OCI-LY1 (cell line): ENCODE measurements around the gene ELK4.

Experiments used
- H2AFZ ChIP-seq: fragments of 200-600 bp; sonication (generic), shearing (Covaris generic); 2 replicates; pipeline ENCODE4 v1.6.0; 2014; ENCODE audit warnings: antibody characterized with exemption, mild to moderate bottlenecking, low read length
- H3F3A ChIP-seq: fragments of 200-600 bp; sonication (generic), shearing (Covaris generic); 2 replicates; pipeline ENCODE4 v1.6.0; 2014; ENCODE audit warnings: mild to moderate bottlenecking, antibody characterized with exemption, low read length, moderate library complexity; ENCODE audit not compliant: insufficient read depth
- H3K27ac ChIP-seq: fragments of 200-600 bp; sonication (generic); 2 replicates; pipeline ENCODE4 v1.5.1; 2014; ENCODE audit warnings: low read length, mixed run types, mild to moderate bottlenecking, low read depth; ENCODE audit not compliant: poor library complexity, severe bottlenecking
- H3K27me3 ChIP-seq: fragments of 200-600 bp; sonication (generic); 2 replicates; pipeline ENCODE4 v1.6.0; 2014; ENCODE audit warnings: antibody characterized with exemption, mild to moderate bottlenecking, low read length, moderate library complexity; ENCODE audit not compliant: insufficient read depth
- H3K36me3 ChIP-seq: fragments of 200-600 bp; sonication (generic); 2 replicates; pipeline ENCODE4 v1.6.1; 2014; ENCODE audit warnings: mild to moderate bottlenecking, antibody characterized with exemption, low read length, moderate library complexity, mixed read lengths; ENCODE audit not compliant: insufficient read depth
- H3K4me1 ChIP-seq: fragments of 200-600 bp; sonication (generic); 2 replicates; pipeline ENCODE4 v1.5.1; 2014; ENCODE audit warnings: mild to moderate bottlenecking, low read length, moderate library complexity; ENCODE audit not compliant: insufficient read depth, severe bottlenecking
- H3K4me2 ChIP-seq: fragments of 200-600 bp; sonication (generic), shearing (Covaris generic); 2 replicates; pipeline ENCODE4 v1.6.1; 2014; ENCODE audit warnings: low read length
- H3K4me3 ChIP-seq: fragments of 200-600 bp; sonication (generic); 2 replicates; pipeline ENCODE4 v1.5.1; 2014; ENCODE audit warnings: low read length, low read depth, mild to moderate bottlenecking, mixed read lengths; ENCODE audit not compliant: poor library complexity, severe bottlenecking
- H3K79me2 ChIP-seq: fragments of 200-600 bp; shearing (Covaris generic); 2 replicates; pipeline ENCODE4 v1.6.1; 2016; ENCODE audit warnings: mixed run types, low read length, mixed read lengths; ENCODE audit not compliant: insufficient read depth
- H3K9ac ChIP-seq: fragments of 200-600 bp; sonication (generic), shearing (Covaris generic); 2 replicates; pipeline ENCODE4 v1.6.1; 2014; ENCODE audit warnings: mild to moderate bottlenecking, low read length, mixed read lengths
- H3K9me2 ChIP-seq: fragments of 200-600 bp; sonication (generic), shearing (Covaris generic); 2 replicates; pipeline ENCODE4 v1.6.1; 2014; ENCODE audit warnings: low read depth, mild to moderate bottlenecking, low read length, mixed read lengths
- H3K9me3 ChIP-seq: fragments of 200-600 bp; shearing (Covaris generic); 2 replicates; pipeline ENCODE4 v1.6.1; 2014; ENCODE audit warnings: low read length, mixed read lengths
- H4K20me1 ChIP-seq: fragments of 200-600 bp; sonication (generic), shearing (Covaris generic); 2 replicates; pipeline ENCODE4 v1.6.0; 2016; ENCODE audit warnings: mild to moderate bottlenecking, low read length; ENCODE audit not compliant: insufficient read depth
- EZH2 ChIP-seq: fragments of 200-600 bp; sonication (generic), shearing (Covaris generic); IDR thresholded peaks from 2 replicates; pipeline ENCODE4 v1.8.0; 2017; ENCODE audit warnings: borderline replicate concordance, mixed run types, mild to moderate bottlenecking, antibody characterized with exemption, low read length, moderate library complexity, mixed read lengths
- TF ChIP-seq, protein P1 (sequence below): fragments of 200-600 bp; sonication (generic), shearing (Covaris generic); IDR thresholded peaks from 2 replicates; pipeline ENCODE4 v1.5.1; 2017; ENCODE audit warnings: mild to moderate bottlenecking, antibody characterized with exemption, low read length, moderate library complexity, mixed read lengths

ELK4 gene

GRCh38 chr1:205619376-205619775 is 12.4 kb downstream of the ELK4 start:
- Histone ChIP-seq H3K36me3 (peaks cover 84% of the 10 kb centered on the region), H3K4me3 (no peak overlapping the region), H3K9me3 (no peaks in the 10 kb centered on the region), H2AFZ (no peak overlapping the region), H3K9ac (no peak overlapping the region), H4K20me1 (no peaks in the 10 kb centered on the region), H3K27ac (no peak overlapping the region), H3K4me1 (peaks cover 5% of the 10 kb centered on the region), H3K79me2 (peaks cover 9% of the 10 kb centered on the region), H3F3A (no peaks in the 10 kb centered on the region; the same call in 1 of the 2 replicates), H3K4me2 (no peak overlapping the region), H3K27me3 (no peaks in the 10 kb centered on the region), H3K9me2 (no peaks in the 10 kb centered on the region)
- TF ChIP-seq, protein P1, sequence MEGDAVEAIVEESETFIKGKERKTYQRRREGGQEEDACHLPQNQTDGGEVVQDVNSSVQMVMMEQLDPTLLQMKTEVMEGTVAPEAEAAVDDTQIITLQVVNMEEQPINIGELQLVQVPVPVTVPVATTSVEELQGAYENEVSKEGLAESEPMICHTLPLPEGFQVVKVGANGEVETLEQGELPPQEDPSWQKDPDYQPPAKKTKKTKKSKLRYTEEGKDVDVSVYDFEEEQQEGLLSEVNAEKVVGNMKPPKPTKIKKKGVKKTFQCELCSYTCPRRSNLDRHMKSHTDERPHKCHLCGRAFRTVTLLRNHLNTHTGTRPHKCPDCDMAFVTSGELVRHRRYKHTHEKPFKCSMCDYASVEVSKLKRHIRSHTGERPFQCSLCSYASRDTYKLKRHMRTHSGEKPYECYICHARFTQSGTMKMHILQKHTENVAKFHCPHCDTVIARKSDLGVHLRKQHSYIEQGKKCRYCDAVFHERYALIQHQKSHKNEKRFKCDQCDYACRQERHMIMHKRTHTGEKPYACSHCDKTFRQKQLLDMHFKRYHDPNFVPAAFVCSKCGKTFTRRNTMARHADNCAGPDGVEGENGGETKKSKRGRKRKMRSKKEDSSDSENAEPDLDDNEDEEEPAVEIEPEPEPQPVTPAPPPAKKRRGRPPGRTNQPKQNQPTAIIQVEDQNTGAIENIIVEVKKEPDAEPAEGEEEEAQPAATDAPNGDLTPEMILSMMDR = no peak
- no peak for TF ChIP-seq EZH2

GRCh38 chr1:205616563-205617293 is 15.1 kb downstream of the ELK4 start:
- no peak overlapping the region for H3K4me2 ChIP-seq
- no peaks in the 10 kb centered on the region for H3K9me2 ChIP-seq

DNA sequence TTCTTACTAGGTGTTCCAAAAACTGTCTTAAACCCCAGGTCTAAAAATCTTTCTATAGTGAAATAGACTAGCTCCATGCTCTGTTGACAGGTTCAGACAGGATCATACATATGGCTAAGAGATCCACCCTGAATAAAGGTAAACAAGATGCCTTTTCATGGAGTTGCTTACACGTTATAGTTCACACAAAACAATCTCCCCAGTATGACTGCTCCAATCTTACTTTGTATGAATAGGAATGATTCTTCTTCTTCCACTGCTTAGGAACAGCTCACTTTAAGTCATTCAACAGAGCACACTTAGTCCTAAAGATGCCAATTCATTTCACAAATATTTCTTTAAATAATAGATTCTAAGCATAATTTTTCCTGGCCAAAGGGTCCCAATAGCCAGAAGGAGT is 16.0 kb downstream of the ELK4 start:
- Histone ChIP-seq H3K9me3 (no peaks in the 10 kb centered on the region), H3K79me2 (peaks cover 22% of the 10 kb centered on the region), H4K20me1 (no peaks in the 10 kb centered on the region), H3K4me2 (no peak overlapping the region), H2AFZ (no peak overlapping the region), H3K4me1 (peaks cover 9% of the 10 kb centered on the region), H3K4me3 (no peak overlapping the region), H3K9ac (no peak overlapping the region), H3K27me3 (no peaks in the 10 kb centered on the region), H3K9me2 (no peaks in the 10 kb centered on the region), H3F3A (no peaks in the 10 kb centered on the region; the same call in 1 of the 2 replicates), H3K36me3 (peaks cover 83% of the 10 kb centered on the region), H3K27ac (no peak overlapping the region)
- TF ChIP-seq EZH2 = no peak
- TF ChIP-seq, protein P1 = no peak

More at GRCh38 chr1:205616563-205617293, 15.1 kb downstream of the ELK4 start:
- H3K4me3 ChIP-seq = no peak overlapping the region
- H2AFZ ChIP-seq = no peak overlapping the region
- H3K79me2 ChIP-seq = peaks cover 13% of the 10 kb centered on the region
- TF ChIP-seq, protein P1 = no peak
- no peak for TF ChIP-seq EZH2
- no peaks in the 10 kb centered on the region; the same call in 1 of the 2 replicates for H3F3A ChIP-seq
- no peaks in the 10 kb centered on the region for H3K27me3 ChIP-seq
- no peaks in the 10 kb centered on the region for H4K20me1 ChIP-seq
- no peaks in the 10 kb centered on the region for H3K9me3 ChIP-seq
- H3K9ac ChIP-seq = no peak overlapping the region
- H3K4me1 ChIP-seq = peaks cover 9% of the 10 kb centered on the region
- peaks cover 82% of the 10 kb centered on the region for H3K36me3 ChIP-seq
- H3K27ac ChIP-seq = no peak overlapping the region
